ENCODE results near the gene OR5H14. TPM values are rescaled to one million over a fixed set of nuclear protein-coding genes. Genes with fewer than 3 reads are reported as not detected.

The OR5H14 gene
- total RNA-seq, 1 experiment from 2014 or later, result not detected

DNA sequence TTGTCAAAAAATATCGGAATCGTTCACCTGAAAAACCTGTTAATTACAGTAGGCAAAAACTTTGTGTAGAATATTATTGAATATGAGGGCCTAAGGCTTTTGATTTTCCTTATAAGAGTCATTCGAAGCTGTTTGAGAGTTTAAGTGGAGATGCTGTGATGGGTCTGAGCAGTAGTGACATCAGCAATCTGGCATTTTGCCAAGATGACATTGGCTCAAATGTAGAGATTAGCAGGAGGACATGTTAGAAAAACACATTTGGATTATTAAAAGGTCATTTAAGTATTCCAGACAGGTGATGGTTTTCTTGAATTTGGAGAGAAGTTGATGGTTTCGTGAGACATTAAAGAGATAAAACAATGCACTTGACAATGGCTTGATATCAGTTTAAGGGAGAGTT is 47.4 kb upstream of the OR5H14 start (continued):
- TF ChIP-seq CDX4 (CRISPR knock-in tag; IDR thresholded peaks at IDR 0.05; ENCODE audit: borderline replicate concordance) (no peak), MYBL2 (CRISPR knock-in tag; IDR thresholded peaks at IDR 0.05) (no peak), NR1H2 (CRISPR knock-in tag; IDR thresholded peaks at IDR 0.05) (no peak), GRHL2 (CRISPR knock-in tag; IDR thresholded peaks at IDR 0.05; ENCODE audit: insufficient replicate concordance, severe bottlenecking) (no peak), ATF1 (CRISPR knock-in tag; IDR thresholded peaks at IDR 0.05) (no peak), NR3C1 (CRISPR knock-in tag; conservative IDR thresholded peaks at IDR 0.05; ENCODE audit: low read depth) (no peak), SOX15 (CRISPR knock-in tag; IDR thresholded peaks at IDR 0.05) (no peak), NFE2L1 (CRISPR knock-in tag; IDR thresholded peaks at IDR 0.05) (no peak)
- TF ChIP-seq, protein P1, sequence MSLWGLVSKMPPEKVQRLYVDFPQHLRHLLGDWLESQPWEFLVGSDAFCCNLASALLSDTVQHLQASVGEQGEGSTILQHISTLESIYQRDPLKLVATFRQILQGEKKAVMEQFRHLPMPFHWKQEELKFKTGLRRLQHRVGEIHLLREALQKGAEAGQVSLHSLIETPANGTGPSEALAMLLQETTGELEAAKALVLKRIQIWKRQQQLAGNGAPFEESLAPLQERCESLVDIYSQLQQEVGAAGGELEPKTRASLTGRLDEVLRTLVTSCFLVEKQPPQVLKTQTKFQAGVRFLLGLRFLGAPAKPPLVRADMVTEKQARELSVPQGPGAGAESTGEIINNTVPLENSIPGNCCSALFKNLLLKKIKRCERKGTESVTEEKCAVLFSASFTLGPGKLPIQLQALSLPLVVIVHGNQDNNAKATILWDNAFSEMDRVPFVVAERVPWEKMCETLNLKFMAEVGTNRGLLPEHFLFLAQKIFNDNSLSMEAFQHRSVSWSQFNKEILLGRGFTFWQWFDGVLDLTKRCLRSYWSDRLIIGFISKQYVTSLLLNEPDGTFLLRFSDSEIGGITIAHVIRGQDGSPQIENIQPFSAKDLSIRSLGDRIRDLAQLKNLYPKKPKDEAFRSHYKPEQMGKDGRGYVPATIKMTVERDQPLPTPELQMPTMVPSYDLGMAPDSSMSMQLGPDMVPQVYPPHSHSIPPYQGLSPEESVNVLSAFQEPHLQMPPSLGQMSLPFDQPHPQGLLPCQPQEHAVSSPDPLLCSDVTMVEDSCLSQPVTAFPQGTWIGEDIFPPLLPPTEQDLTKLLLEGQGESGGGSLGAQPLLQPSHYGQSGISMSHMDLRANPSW (CRISPR knock-in tag; conservative IDR thresholded peaks at IDR 0.05; ENCODE audit: low read depth), result no peak

DNA sequence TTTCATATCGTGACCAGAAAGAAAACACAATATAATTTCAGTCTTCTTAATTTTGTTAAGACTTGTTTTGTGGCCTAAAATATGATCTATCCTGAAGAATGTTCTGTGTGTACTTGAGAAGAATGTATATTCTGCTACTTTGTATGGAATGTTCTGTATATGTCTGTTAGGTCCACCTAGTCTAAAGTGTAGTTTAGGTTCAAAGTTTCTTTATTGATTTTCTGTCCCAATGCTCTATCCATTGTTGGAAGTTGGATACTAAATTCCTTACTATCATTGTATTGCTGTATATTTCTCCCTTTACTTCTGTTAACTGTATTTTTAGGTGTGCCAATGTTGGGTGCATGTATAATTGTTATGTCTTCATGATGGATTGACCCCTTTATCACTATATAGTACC is 39.1 kb upstream of the OR5H14 start:
- Mint-ChIP-seq H3K36me3 (peaks cover 38% of the 10 kb centered on the region), H3K27me3 (ENCODE audit: low read depth) (no peaks in the 10 kb centered on the region; the same call in 1 of the 2 replicates), H3K9me3 (peaks cover 49% of the 10 kb centered on the region), H3K4me3 (no peak overlapping the region), H3K4me1 (no peaks in the 10 kb centered on the region; the same call in 1 of the 2 replicates), H3K27ac (no peak overlapping the region)
- CTCF ChIA-PET, result no interaction called here
- ATAC-seq (no peak), DNase-seq (ENCODE audit: low spot score) (no peak)
- TF ChIP-seq GABPB1 (CRISPR knock-in tag; IDR thresholded peaks at IDR 0.05) (no peak), FOXP1 (CRISPR knock-in tag; IDR thresholded peaks at IDR 0.05; ENCODE audit: borderline replicate concordance) (no peak), SMAD4 (CRISPR knock-in tag; IDR thresholded peaks at IDR 0.05) (no peak), ZNF671 (CRISPR knock-in tag; IDR thresholded peaks at IDR 0.05) (no peak), MXD4 (CRISPR knock-in tag; IDR thresholded peaks at IDR 0.05; ENCODE audit: borderline replicate concordance) (no peak), CBFB (CRISPR knock-in tag; IDR thresholded peaks at IDR 0.05; ENCODE audit: low read depth) (no peak), AFF4 (CRISPR knock-in tag; IDR thresholded peaks at IDR 0.05; ENCODE audit: borderline replicate concordance) (no peak), USF1 (CRISPR knock-in tag; IDR thresholded peaks at IDR 0.05) (no peak), ZNF416 (CRISPR knock-in tag; IDR thresholded peaks at IDR 0.05) (no peak), MYBL2 (CRISPR knock-in tag; IDR thresholded peaks at IDR 0.05) (no peak)
- TF ChIP-seq, protein P2, sequence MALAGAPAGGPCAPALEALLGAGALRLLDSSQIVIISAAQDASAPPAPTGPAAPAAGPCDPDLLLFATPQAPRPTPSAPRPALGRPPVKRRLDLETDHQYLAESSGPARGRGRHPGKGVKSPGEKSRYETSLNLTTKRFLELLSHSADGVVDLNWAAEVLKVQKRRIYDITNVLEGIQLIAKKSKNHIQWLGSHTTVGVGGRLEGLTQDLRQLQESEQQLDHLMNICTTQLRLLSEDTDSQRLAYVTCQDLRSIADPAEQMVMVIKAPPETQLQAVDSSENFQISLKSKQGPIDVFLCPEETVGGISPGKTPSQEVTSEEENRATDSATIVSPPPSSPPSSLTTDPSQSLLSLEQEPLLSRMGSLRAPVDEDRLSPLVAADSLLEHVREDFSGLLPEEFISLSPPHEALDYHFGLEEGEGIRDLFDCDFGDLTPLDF (CRISPR knock-in tag; IDR thresholded peaks at IDR 0.05), result no peak
- POLR2A ChIA-PET, result no interaction called here
